Activated B cell treated with CpG ODN at 0.5 μM for 24 hours (primary cell): ENCODE measurements around the gene CADPS. TPM values are rescaled to one million over a fixed set of nuclear protein-coding genes. Genes with fewer than 3 reads are reported as not detected.

Experiments
- ATAC-seq: fragments of 200-7000 bp; cut with Tn5 transposase; one replicate; pipeline ENCODE4 v1.10.0; 2021; ENCODE audit warnings: low read depth, mild to moderate bottlenecking, moderate library complexity
- CTCF ChIA-PET: fragments of 350-600 bp; sonication (Branson Sonifier 250); formaldehyde crosslinking; loops from one replicate; lab custom pipeline; 2021; ENCODE audit warnings: antibody characterized with exemption; lab: Charles Lee
- POLR2A ChIA-PET: fragments of 350-600 bp; sonication (Branson Sonifier 250); formaldehyde crosslinking; loops from one replicate; lab custom pipeline; 2021; ENCODE audit warnings: antibody characterized with exemption; lab: Charles Lee
- DNase-seq: peaks from one replicate; pipeline ENCODE4 v3.0.0; 2022
- H3K27ac Mint-ChIP-seq: one replicate; pipeline ENCODE4 v1.8.0; 2020; ENCODE audit warnings: mixed read lengths
- H3K27me3 Mint-ChIP-seq: one replicate; pipeline ENCODE4 v1.8.0; 2021; ENCODE audit warnings: mixed read lengths
- H3K36me3 Mint-ChIP-seq: one replicate; pipeline ENCODE4 v1.8.0; 2021; ENCODE audit warnings: low read depth, mixed read lengths
- H3K4me1 Mint-ChIP-seq: one replicate; pipeline ENCODE4 v1.8.0; 2021; ENCODE audit warnings: mixed read lengths
- H3K4me3 Mint-ChIP-seq: one replicate; pipeline ENCODE4 v1.8.0; 2020; ENCODE audit warnings: mild to moderate bottlenecking, mixed read lengths
- H3K9me3 Mint-ChIP-seq: one replicate; pipeline ENCODE4 v1.8.0; 2020; ENCODE audit warnings: mixed read lengths
- intact Hi-C: fragments of 100-400 bp; cut with micrococcal nuclease; formaldehyde crosslinking; loops from one replicate; pipeline ENCODE4 v1.15.1; 2024
- total RNA-seq: library from RNA; stranded (reverse); gene quantifications from 2 replicates; pipeline ENCODE4 v1.2.3, GENCODE V29; 2022
- TF ChIP-seq, protein P1 (sequence below): fragments of 200-600 bp; IDR thresholded peaks from one replicate; pipeline ENCODE4 v1.8.0; 2022; ENCODE audit warnings: antibody characterized with exemption, mild to moderate bottlenecking

CADPS gene
- total RNA-seq, 1 donor from 2014 or later = not detected

GRCh38 chr3:62439176-62439813 lies 435.9 kb downstream of the CADPS start:
- CTCF ChIA-PET = no interaction called here
- H3K4me3 Mint-ChIP-seq = no peak overlapping the region
- intact Hi-C loops = no loop called here

GRCh38 chr3:62436785-62437184 lies 438.4 kb downstream of the CADPS start:
- Mint-ChIP-seq H3K4me3 (no peak overlapping the region), H3K9me3 (no peaks in the 10 kb centered on the region), H3K27me3 (no peaks in the 10 kb centered on the region), H3K27ac (no peak overlapping the region), H3K36me3 (no peaks in the 10 kb centered on the region), H3K4me1 (no peaks in the 10 kb centered on the region)
- POLR2A ChIA-PET = no interaction called here
- ATAC-seq (no peak), DNase-seq (no peak)
- TF ChIP-seq, protein P1, sequence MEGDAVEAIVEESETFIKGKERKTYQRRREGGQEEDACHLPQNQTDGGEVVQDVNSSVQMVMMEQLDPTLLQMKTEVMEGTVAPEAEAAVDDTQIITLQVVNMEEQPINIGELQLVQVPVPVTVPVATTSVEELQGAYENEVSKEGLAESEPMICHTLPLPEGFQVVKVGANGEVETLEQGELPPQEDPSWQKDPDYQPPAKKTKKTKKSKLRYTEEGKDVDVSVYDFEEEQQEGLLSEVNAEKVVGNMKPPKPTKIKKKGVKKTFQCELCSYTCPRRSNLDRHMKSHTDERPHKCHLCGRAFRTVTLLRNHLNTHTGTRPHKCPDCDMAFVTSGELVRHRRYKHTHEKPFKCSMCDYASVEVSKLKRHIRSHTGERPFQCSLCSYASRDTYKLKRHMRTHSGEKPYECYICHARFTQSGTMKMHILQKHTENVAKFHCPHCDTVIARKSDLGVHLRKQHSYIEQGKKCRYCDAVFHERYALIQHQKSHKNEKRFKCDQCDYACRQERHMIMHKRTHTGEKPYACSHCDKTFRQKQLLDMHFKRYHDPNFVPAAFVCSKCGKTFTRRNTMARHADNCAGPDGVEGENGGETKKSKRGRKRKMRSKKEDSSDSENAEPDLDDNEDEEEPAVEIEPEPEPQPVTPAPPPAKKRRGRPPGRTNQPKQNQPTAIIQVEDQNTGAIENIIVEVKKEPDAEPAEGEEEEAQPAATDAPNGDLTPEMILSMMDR = no peak
- intact Hi-C loops = no loop called here
- CTCF ChIA-PET = no interaction called here

More at GRCh38 chr3:62439176-62439813, 435.9 kb downstream of the CADPS start:
- Mint-ChIP-seq H3K36me3 (no peaks in the 10 kb centered on the region), H3K27ac (no peak overlapping the region), H3K9me3 (no peaks in the 10 kb centered on the region), H3K4me1 (no peaks in the 10 kb centered on the region), H3K27me3 (no peaks in the 10 kb centered on the region)
- POLR2A ChIA-PET = no interaction called here
- no peak for ATAC-seq
- DNase-seq = no peak
- TF ChIP-seq, protein P1 = no peak

DNA sequence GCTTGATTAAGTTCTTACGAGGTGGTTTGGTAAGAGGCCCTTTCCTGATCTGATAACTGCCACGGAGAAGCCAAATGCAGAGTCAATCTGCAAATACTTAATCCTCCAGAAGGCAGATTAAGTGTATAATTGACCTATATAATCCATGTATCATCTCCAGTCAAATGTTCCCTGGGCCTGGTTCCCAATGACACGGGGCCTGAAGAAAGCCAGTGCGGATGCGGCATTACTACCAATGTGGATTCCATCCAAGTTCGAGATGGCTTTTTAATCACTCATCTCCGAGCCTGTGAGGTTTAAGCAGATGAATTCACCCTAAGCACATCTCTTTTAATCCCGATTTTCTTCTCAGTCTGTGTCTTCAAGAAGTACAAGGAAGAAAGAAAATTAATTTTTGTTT lies 441.8 kb downstream of the CADPS start:
- H3K27me3 Mint-ChIP-seq = no peaks in the 10 kb centered on the region
- no peak overlapping the region for H3K4me3 Mint-ChIP-seq

GRCh38 chr3:62421207-62421606 lies 454.0 kb downstream of the CADPS start:
- no peaks in the 10 kb centered on the region for H3K9me3 Mint-ChIP-seq
- no peaks in the 10 kb centered on the region for H3K4me1 Mint-ChIP-seq
- ChIA-PET CTCF (no interaction called here), POLR2A (no interaction called here)
- H3K36me3 Mint-ChIP-seq = no peaks in the 10 kb centered on the region
- H3K4me3 Mint-ChIP-seq = no peak overlapping the region
- DNase-seq (no peak), ATAC-seq (no peak)
- H3K27me3 Mint-ChIP-seq = no peaks in the 10 kb centered on the region
- TF ChIP-seq, protein P1 = no peak
- H3K27ac Mint-ChIP-seq = no peak overlapping the region
- intact Hi-C loops = loop anchor here (2.0 kb wide), 1 partner anchor 24 kb away; no protein-coding TSS in a partner anchor

More for the DNA sequence above, 441.8 kb downstream of the CADPS start:
- no peak for DNase-seq
- Mint-ChIP-seq H3K9me3 (no peaks in the 10 kb centered on the region), H3K36me3 (no peaks in the 10 kb centered on the region), H3K4me1 (no peaks in the 10 kb centered on the region), H3K27ac (no peak overlapping the region)
- POLR2A ChIA-PET = no interaction called here
- CTCF ChIA-PET = no interaction called here
- ATAC-seq = no peak
- TF ChIP-seq, protein P1 = no peak
- intact Hi-C loops = no loop called here

DNA sequence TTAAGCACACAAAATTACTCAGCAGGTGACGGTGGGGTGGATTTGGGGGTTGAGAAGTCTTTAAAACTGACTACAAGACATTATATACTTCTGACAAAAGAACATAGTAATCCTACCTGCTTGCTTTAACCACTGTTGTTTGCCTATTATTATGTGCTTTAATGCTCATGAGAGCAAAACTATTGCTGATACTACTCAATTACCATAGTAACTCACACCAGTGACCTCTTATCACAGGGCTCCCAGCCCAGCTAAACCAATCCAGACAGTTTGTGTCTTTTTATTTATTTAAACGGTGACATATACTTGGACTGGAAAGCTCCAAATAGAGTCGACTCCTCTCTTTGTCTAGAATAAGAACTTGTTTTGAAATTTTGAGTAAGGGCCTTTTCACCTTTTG lies 459.1 kb downstream of the CADPS start:
- Mint-ChIP-seq H3K27ac (no peak overlapping the region), H3K4me3 (no peak overlapping the region), H3K4me1 (no peaks in the 10 kb centered on the region), H3K9me3 (no peaks in the 10 kb centered on the region), H3K36me3 (no peaks in the 10 kb centered on the region), H3K27me3 (no peaks in the 10 kb centered on the region)
- ATAC-seq (no peak), DNase-seq (no peak)
- ChIA-PET POLR2A (no interaction called here), CTCF (no interaction called here)
- TF ChIP-seq, protein P1 = no peak
- intact Hi-C loops = no loop called here
